ENCODE data around the gene MTERF1. TPM values are rescaled to one million over a fixed set of nuclear protein-coding genes. Genes with fewer than 3 reads are reported as not detected.

Gene MTERF1
- total RNA-seq, 2 donors from 2014 or later = 14.8 to 16.8 TPM

DNA sequence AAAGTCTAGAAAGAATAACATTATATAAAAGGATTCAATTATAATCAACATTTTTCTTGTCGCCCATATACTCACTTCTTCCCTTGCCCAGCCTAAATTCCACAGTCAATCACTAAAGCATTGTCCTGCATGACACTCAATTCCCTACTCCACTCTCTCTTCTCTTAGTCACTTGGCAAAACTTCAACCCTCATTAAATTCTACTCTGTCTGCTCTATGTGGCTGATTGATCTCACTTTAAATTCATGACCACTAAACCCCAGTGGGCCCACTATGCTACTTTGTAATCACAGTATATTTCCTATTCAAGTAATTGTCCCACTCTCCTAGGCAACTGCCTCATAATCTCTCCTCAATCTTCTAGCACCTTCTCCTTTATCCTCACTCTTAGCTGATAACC lies 54.1 kb downstream of the MTERF1 start:
- H3K9me3 ChIP-seq = no peaks in the 10 kb centered on the region
- H3K27ac ChIP-seq = no peak overlapping the region
- H3K36me3 ChIP-seq = no peaks in the 10 kb centered on the region
- no peaks in the 10 kb centered on the region for H3K4me1 ChIP-seq
- H3K9ac ChIP-seq (ENCODE audit: low read depth in 2 of 2, low read length in 2 of 2) = no peak overlapping the region
- TF ChIP-seq, protein P1, sequence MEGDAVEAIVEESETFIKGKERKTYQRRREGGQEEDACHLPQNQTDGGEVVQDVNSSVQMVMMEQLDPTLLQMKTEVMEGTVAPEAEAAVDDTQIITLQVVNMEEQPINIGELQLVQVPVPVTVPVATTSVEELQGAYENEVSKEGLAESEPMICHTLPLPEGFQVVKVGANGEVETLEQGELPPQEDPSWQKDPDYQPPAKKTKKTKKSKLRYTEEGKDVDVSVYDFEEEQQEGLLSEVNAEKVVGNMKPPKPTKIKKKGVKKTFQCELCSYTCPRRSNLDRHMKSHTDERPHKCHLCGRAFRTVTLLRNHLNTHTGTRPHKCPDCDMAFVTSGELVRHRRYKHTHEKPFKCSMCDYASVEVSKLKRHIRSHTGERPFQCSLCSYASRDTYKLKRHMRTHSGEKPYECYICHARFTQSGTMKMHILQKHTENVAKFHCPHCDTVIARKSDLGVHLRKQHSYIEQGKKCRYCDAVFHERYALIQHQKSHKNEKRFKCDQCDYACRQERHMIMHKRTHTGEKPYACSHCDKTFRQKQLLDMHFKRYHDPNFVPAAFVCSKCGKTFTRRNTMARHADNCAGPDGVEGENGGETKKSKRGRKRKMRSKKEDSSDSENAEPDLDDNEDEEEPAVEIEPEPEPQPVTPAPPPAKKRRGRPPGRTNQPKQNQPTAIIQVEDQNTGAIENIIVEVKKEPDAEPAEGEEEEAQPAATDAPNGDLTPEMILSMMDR (IDR thresholded peaks at IDR 0.05) = no peak
- H3K4me3 ChIP-seq = no peak overlapping the region
- DNase-seq = no peak
- intact Hi-C loops (cut with DNase I) = no loop called here
- H3K27me3 ChIP-seq = no peaks in the 10 kb centered on the region

DNA sequence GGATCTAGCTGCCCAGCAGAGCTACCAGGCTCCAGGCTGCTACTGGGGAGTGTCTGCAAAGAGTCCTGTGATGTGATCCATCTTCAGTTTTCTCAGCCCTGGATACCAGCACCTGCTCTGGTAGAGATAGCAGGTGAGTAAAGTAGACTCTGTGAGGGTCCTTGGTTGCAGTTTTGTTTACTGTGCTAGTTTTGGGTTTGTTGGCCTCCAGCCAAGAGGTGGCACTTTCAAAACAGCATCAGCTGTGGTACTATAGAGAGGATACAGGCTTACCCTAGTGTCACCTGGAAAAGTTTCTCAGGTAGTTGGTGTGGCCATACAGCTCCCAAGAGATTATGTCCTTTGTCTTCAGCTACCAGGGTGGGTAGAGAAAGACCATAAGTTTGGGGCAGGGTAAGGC lies 56.3 kb downstream of the MTERF1 start:
- TF ChIP-seq, protein P1 (IDR thresholded peaks at IDR 0.05) = no peak
- no peaks in the 10 kb centered on the region for H3K9me3 ChIP-seq
- H3K27ac ChIP-seq = no peak overlapping the region
- no peaks in the 10 kb centered on the region for H3K36me3 ChIP-seq
- no peak for DNase-seq
- no peaks in the 10 kb centered on the region for H3K4me1 ChIP-seq
- intact Hi-C loops (cut with DNase I) = no loop called here
- H3K27me3 ChIP-seq = no peaks in the 10 kb centered on the region
- no peak overlapping the region for H3K4me3 ChIP-seq
- no peak overlapping the region for H3K9ac ChIP-seq (ENCODE audit: low read depth in 2 of 2, low read length in 2 of 2)

Other genes starting within 250 kb of the MTERF1 start
- 100 to 1,000 TPM in 1 of 2 donors, 10 to 100 TPM in 1; 97.7 to 140 TPM for gene AKAP9, start 60.2 kb upstream of the MTERF1 start, total RNA-seq